HG02840 (cell line): Measurements from ENCODE around the gene EVC2.

Experiments used
- ATAC-seq: cut with Tn5 transposase; IDR thresholded peaks from one replicate; pipeline ENCODE4 v1.9.1; 2021; ENCODE audit warnings: mild to moderate bottlenecking, moderate library complexity, moderate number of reproducible peaks; ENCODE audit not compliant: unreplicated experiment, low FRiP score

EVC2 gene

GRCh38 chr4:5526080-5526846, 182.1 kb downstream of the EVC2 start:
- no peak for ATAC-seq

DNA sequence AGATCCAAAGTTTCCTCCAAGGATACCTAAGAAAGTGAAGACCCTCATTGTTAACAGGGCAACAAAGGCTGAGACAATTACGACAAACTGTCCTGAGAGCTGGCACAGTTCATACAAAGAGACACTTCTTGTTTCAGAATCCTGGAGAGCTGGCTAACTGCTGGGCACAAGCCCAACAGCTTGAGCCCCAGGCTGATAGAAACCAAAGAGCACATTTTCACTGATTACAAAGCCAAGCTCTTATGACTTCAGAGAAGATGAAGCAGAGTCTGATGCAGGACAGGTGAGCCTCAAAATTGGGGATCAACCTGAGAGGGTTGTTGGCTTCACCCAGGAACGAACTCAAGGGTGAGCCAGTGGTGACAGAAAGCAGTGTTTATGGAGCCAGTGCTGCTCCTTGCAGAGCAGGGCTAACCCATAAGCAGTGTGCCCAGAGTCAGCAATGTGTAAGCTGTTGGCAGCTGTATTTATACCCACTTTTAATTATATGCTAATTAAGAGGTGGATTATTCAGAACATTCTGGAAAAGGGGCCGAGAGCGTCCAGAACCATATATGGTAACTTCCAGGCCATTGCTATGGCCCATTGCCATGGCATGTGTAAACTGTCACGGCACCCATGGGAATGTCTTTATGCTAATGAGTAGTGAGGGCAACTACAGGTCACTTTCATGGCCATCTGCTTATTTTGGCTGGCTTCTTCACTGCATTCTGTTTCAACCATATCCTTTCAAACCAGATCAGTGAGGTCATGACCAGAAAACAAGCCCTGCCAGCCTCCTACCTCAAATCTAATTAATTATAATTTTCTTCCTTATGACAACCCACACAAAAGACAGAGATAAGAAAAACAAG, 183.7 kb downstream of the EVC2 start:
- ATAC-seq, result no peak

- ATAC-seq, result no peak
These were observed 191.0 kb downstream of the EVC2 start for GRCh38 chr4:5517372-5517771.

- no peak for ATAC-seq
These were observed 192.7 kb downstream of the EVC2 start for GRCh38 chr4:5515646-5516045.
